H1 (cell line): ENCODE results near the gene ACTN4. TPM values are rescaled to one million over a fixed set of nuclear protein-coding genes. Genes with fewer than 3 reads are reported as not detected.

ENCODE experiments used
- CTCF ChIA-PET: fragments of 300-600 bp; sonication (Branson Sonifier 250); formaldehyde crosslinking; loops from one replicate; lab custom pipeline; 2021; ENCODE audit not compliant: partially characterized antibody; lab: Charles Lee
- POLR2A ChIA-PET: fragments of 300-600 bp; sonication (Branson Sonifier 250); formaldehyde crosslinking; loops from one replicate; lab custom pipeline; 2021; ENCODE audit warnings: inconsistent platforms; ENCODE audit not compliant: partially characterized antibody; lab: Charles Lee
- DNase-seq, 2 experiments: peaks; one replicate each; pipeline versions ENCODE4 v3.0.0 to v3.0.0-alpha.2; 2010 to 2022; ENCODE audit warnings: low spot score in 2 of 2, low read depth in 1 of 2, mixed read lengths in 1 of 2
- FAIRE-seq: peaks from 2 replicates; lab custom pipeline; 2011; peaks lifted over from hg19 to GRCh38; lab: Jason Lieb, UNC
- H2AFZ ChIP-seq: 2 replicates; pipeline ENCODE4 v1.8.1; 2012; ENCODE audit warnings: low read length, inconsistent platforms
- H2AK5ac ChIP-seq: 2 replicates; pipeline ENCODE4 v1.6.1; 2013; ENCODE audit warnings: low read depth, low read length
- H2BK120ac ChIP-seq: replicated peaks from 2 replicates; pipeline ENCODE3; 2013; ENCODE audit warnings: low read depth, low read length, inconsistent platforms
- H2BK12ac ChIP-seq: 2 replicates; pipeline ENCODE4 v1.6.1; 2013; ENCODE audit warnings: low read depth, low read length
- H2BK15ac ChIP-seq: 2 replicates; pipeline ENCODE4 v1.6.1; 2013; ENCODE audit warnings: low read length
- H2BK20ac ChIP-seq: 2 replicates; pipeline ENCODE4 v1.6.1; 2013; ENCODE audit warnings: low read length
- H2BK5ac ChIP-seq: 2 replicates; pipeline ENCODE4 v1.6.1; 2013; ENCODE audit warnings: low read depth, low read length
- H3K14ac ChIP-seq: 2 replicates; pipeline ENCODE4 v1.6.1; 2013; ENCODE audit warnings: inconsistent platforms; ENCODE audit not compliant: insufficient read length
- H3K18ac ChIP-seq: 2 replicates; pipeline ENCODE4 v1.6.1; 2013; ENCODE audit warnings: low read length; ENCODE audit errors: extremely low read depth
- H3K23ac ChIP-seq: 2 replicates; pipeline ENCODE4 v1.6.1; 2013; ENCODE audit warnings: inconsistent platforms; ENCODE audit not compliant: insufficient read length
- H3K23me2 ChIP-seq: 2 replicates; pipeline ENCODE4 v1.6.1; 2013; ENCODE audit warnings: low read depth, low read length
- H3K27ac ChIP-seq: 2 replicates; pipeline ENCODE4 v1.6.1; 2011; ENCODE audit warnings: low read depth, low read length, inconsistent platforms
- H3K27me3 ChIP-seq, 4 experiments: replicated peaks in 1 of 4; 1 replicate in 1 of 4; 2 replicates in 3 of 4; pipeline versions ENCODE4 v1.6.1 to v1.8.1; 2011 to 2013; ENCODE audit warnings: low read length in 3 of 4, mild to moderate bottlenecking in 3 of 4, inconsistent platforms in 2 of 4, mixed read lengths in 2 of 4, moderate library complexity in 1 of 4; ENCODE audit not compliant: control insufficient read depth in 3 of 4, insufficient read depth in 3 of 4; ENCODE audit errors: extremely low read depth in 1 of 4
- H3K36me3 ChIP-seq, 4 experiments: 2 replicates each; pipeline versions ENCODE4 v1.6.1 to v1.8.1; 2011 to 2013; ENCODE audit warnings: mild to moderate bottlenecking in 4 of 4, low read length in 3 of 4, moderate library complexity in 2 of 4, control low read depth in 1 of 4, inconsistent platforms in 1 of 4; ENCODE audit not compliant: insufficient read depth in 4 of 4, control insufficient read depth in 2 of 4
- H3K4ac ChIP-seq: replicated peaks from 2 replicates; pipeline ENCODE3; 2013; ENCODE audit warnings: low read length, low read depth, mixed read lengths, inconsistent platforms; ENCODE audit not compliant: insufficient read length
- H3K4me1 ChIP-seq, 4 experiments: replicated peaks in 1 of 4; 1 replicate in 1 of 4; 2 replicates in 3 of 4; pipeline versions ENCODE4 v1.6.1 to v1.8.1; 2011 to 2013; ENCODE audit warnings: low read length in 3 of 4, inconsistent platforms in 2 of 4, mixed read lengths in 1 of 4; ENCODE audit not compliant: insufficient read depth in 4 of 4, control insufficient read depth in 3 of 4
- H3K4me2 ChIP-seq, 2 experiments: 2 replicates each; pipeline versions ENCODE4 v1.6.1 to v1.8.1; 2011 to 2013; ENCODE audit warnings: low read depth in 2 of 2, low read length in 2 of 2, control low read depth in 1 of 2, inconsistent platforms in 1 of 2, mild to moderate bottlenecking in 1 of 2; ENCODE audit not compliant: insufficient read depth in 1 of 2
- H3K4me3 ChIP-seq, 4 experiments: fragments of 200-600, 300-600 bp in 1 of 4; sonication (generic), shearing (Covaris generic), sonication (Bioruptor Twin) in 1 of 4; 2 replicates each; pipeline versions ENCODE4 v1.5.1 to v1.8.1; 2011 to 2016; ENCODE audit warnings: low read length in 4 of 4, low read depth in 3 of 4, control low read depth in 2 of 4, inconsistent platforms in 2 of 4, mild to moderate bottlenecking in 2 of 4, mixed read lengths in 1 of 4, moderate library complexity in 1 of 4; ENCODE audit not compliant: insufficient read depth in 2 of 4; ENCODE audit errors: extremely low read depth in 1 of 4
- H3K56ac ChIP-seq: replicated peaks from 2 replicates; pipeline ENCODE3; 2013; ENCODE audit warnings: low read depth, mild to moderate bottlenecking, mixed read lengths, low read length, inconsistent platforms; ENCODE audit not compliant: insufficient read length
- H3K79me1 ChIP-seq: 2 replicates; pipeline ENCODE4 v1.6.1; 2013; ENCODE audit warnings: low read depth, low read length, control low read depth
- H3K79me2 ChIP-seq, 2 experiments: 2 replicates each; pipeline versions ENCODE4 v1.6.1 to v1.8.1; 2012 to 2013; ENCODE audit warnings: low read length in 2 of 2, mild to moderate bottlenecking in 2 of 2, inconsistent platforms in 1 of 2; ENCODE audit not compliant: insufficient read depth in 2 of 2, control insufficient read depth in 1 of 2
- H3K9ac ChIP-seq, 4 experiments: replicated peaks in 1 of 4; 1 replicate in 1 of 4; 2 replicates in 3 of 4; pipeline versions ENCODE4 v1.6.1 to v1.8.1; 2011 to 2013; ENCODE audit warnings: low read depth in 3 of 4, low read length in 3 of 4, control low read depth in 2 of 4, mild to moderate bottlenecking in 2 of 4, moderate library complexity in 2 of 4, inconsistent platforms in 1 of 4; ENCODE audit errors: extremely low read depth in 1 of 4
- H3K9me3 ChIP-seq, 2 experiments: 2 replicates each; pipeline versions ENCODE4 v1.6.1 to v1.8.1; 2012 to 2013; ENCODE audit warnings: mild to moderate bottlenecking in 2 of 2, moderate library complexity in 2 of 2, control low read depth in 1 of 2, inconsistent platforms in 1 of 2, low read depth in 1 of 2, low read length in 1 of 2, mixed read lengths in 1 of 2; ENCODE audit not compliant: insufficient read depth in 2 of 2
- H4K20me1 ChIP-seq, 2 experiments: replicated peaks in 1 of 2; 2 replicates each; pipeline versions ENCODE3 to v1.8.1; 2011 to 2013; ENCODE audit warnings: inconsistent platforms in 2 of 2, low read length in 2 of 2, mild to moderate bottlenecking in 1 of 2; ENCODE audit not compliant: insufficient read depth in 2 of 2, control insufficient read depth in 1 of 2
- H4K5ac ChIP-seq: 2 replicates; pipeline ENCODE4 v1.6.1; 2013; ENCODE audit warnings: low read length, low read depth, mixed read lengths, inconsistent platforms; ENCODE audit not compliant: insufficient read length
- H4K8ac ChIP-seq: 2 replicates; pipeline ENCODE4 v1.8.0; 2013; ENCODE audit warnings: mild to moderate bottlenecking, moderate library complexity, low read length, inconsistent platforms; ENCODE audit not compliant: insufficient read depth; ENCODE audit errors: extremely low read depth
- H4K91ac ChIP-seq: replicated peaks from 2 replicates; pipeline ENCODE3; 2013; ENCODE audit warnings: low read length, mixed read lengths, inconsistent platforms; ENCODE audit not compliant: insufficient read length
- ASH2L ChIP-seq: fragments of 200-600, 300-600 bp; sonication (generic); IDR thresholded peaks from one replicate; pipeline ENCODE4 v1.7.1; 2017; ENCODE audit warnings: low read length
- ATF3 ChIP-seq: IDR thresholded peaks from 2 replicates; pipeline ENCODE4 v1.6.1; 2011; ENCODE audit warnings: low read depth, mild to moderate bottlenecking, low read length; ENCODE audit not compliant: insufficient read depth
- E2F6 ChIP-seq: IDR thresholded peaks from 2 replicates; pipeline ENCODE4 v1.6.1; 2012; ENCODE audit warnings: inconsistent platforms
- HDAC6 ChIP-seq: IDR thresholded peaks from one replicate; pipeline ENCODE4 v1.7.1; 2012; ENCODE audit warnings: low read depth, mild to moderate bottlenecking, inconsistent platforms, low read length, moderate library complexity
- JUN ChIP-seq: IDR thresholded peaks from 2 replicates; pipeline ENCODE4 v1.6.1; 2011; ENCODE audit warnings: low read depth, mild to moderate bottlenecking, improper control_type of control experiment, low read length
- NRF1 ChIP-seq: IDR thresholded peaks from 2 replicates; pipeline ENCODE4 v1.6.1; 2011; ENCODE audit warnings: mild to moderate bottlenecking, low read depth, low read length, improper control_type of control experiment
- POLR2A ChIP-seq, 2 experiments: IDR thresholded peaks; 1 replicate in 1 of 2; 2 replicates in 1 of 2; pipeline ENCODE4 v1.6.1; 2011; ENCODE audit warnings: low read depth in 2 of 2, low read length in 2 of 2, mild to moderate bottlenecking in 2 of 2; ENCODE audit errors: control extremely low read depth in 1 of 2
- POLR2AphosphoS5 ChIP-seq: IDR thresholded peaks from 2 replicates; pipeline ENCODE4 v1.6.1; 2011; ENCODE audit warnings: low read depth, low read length
- SAP30 ChIP-seq: fragments of 300-600 bp; sonication (generic); IDR thresholded peaks from 2 replicates; pipeline ENCODE4 v1.7.1; 2012; ENCODE audit warnings: low read length, moderate library complexity, mild to moderate bottlenecking, inconsistent platforms; ENCODE audit not compliant: insufficient read depth, insufficient replicate concordance
- TBP ChIP-seq: IDR thresholded peaks from 2 replicates; pipeline ENCODE4 v1.6.1; 2011; ENCODE audit warnings: low read depth, low read length, improper control_type of control experiment
- WGBS, 2 experiments: shearing (Covaris generic) in 1 of 2; methylation state at CpG; one replicate each; pipeline versions ENCODE4 v1.1.6 to v1.1.7; 2013 to 2015; ENCODE audit warnings: low lambda C conversion rate in 2 of 2, mixed read lengths in 2 of 2, inconsistent platforms in 1 of 2, low coverage in 1 of 2, missing lambda C conversion rate in 1 of 2; ENCODE audit not compliant: insufficient replicate concordance in 2 of 2, insufficient coverage in 1 of 2, insufficient read length in 1 of 2; ENCODE audit errors: extremely low coverage in 1 of 2, missing lambda C conversion rate in 1 of 2; 5-methylcytosine and 5-hydroxymethylcytosine counted together
- polyA plus RNA-seq, 7 experiments: library from polyadenylated mRNA; depleted of rRNA in 3 of 7; stranded (reverse) in 5 of 7; unstranded in 2 of 7; fragments of >200 nt in 5 of 7; fragments of 200-250 nt in 2 of 7; gene quantifications; 1 replicate in 5 of 7; 2 replicates in 1 of 7; 4 replicates in 1 of 7; pipeline versions ENCODE4 v1.2.1 to v1.2.3, GENCODE V29; 2011 to 2013; ENCODE audit warnings: missing spikeins in 2 of 7, mixed read lengths in 2 of 7
- total RNA-seq: library from RNA; stranded (reverse); fragmentation: NEBNext Ultra II Directional; extraction: Animal tissue kit (Norgen Biotek cat#: 25700); gene quantifications from 2 replicates; pipeline ENCODE4 v1.2.1, GENCODE V29; 2021

The ACTN4 gene
- total and polyA plus RNA-seq, 2 of the 8 experiments (the other 6 are each of a cell fraction or from before 2014, with no cell fraction given) = 211 to 520 TPM

- WGBS, 2 experiments = 74% methylated on average over 5 of the region's 5 CpGs; no CpG with 5 or more reads in 1 of the 2 experiments
- H3K23me2 ChIP-seq = no peaks in the 10 kb centered on the region; the same call in 1 of the 2 replicates
- H3K4me2 ChIP-seq = peak overlapping the region in 1 of 2 experiments; percentile 62; a peak in 2 of 4 replicates
- H2BK12ac ChIP-seq = no peak overlapping the region
- H3K79me2 ChIP-seq = peaks cover 39 to 100% of the 10 kb centered on the region in 2 experiments
- peaks cover 16% of the 10 kb centered on the region for H3K79me1 ChIP-seq
- no peak overlapping the region for H3K4ac ChIP-seq
- CTCF ChIA-PET = no interaction called here
- no peak overlapping the region for H3K9ac ChIP-seq
- no peak overlapping the region for H3K18ac ChIP-seq
- no peak overlapping the region for H4K91ac ChIP-seq
- TF ChIP-seq TBP (no peak), POLR2A (IDR thresholded peaks at IDR 0.05; ENCODE audit: control extremely low read depth in 1 of 2, low read depth in 2 of 2, low read length in 2 of 2) (peak in 1 of 2 experiments; percentile 43; a peak in 1 of 3 replicates), ATF3 (no peak), HDAC6 (no peak), ASH2L (no peak), JUN (no peak), POLR2AphosphoS5 (0 out of 2 replicates have a peak, but pooled peaks have one; percentile 30), NRF1 (no peak), SAP30 (no peak), E2F6 (no peak)
- no peaks in the 10 kb centered on the region for H3K9me3 ChIP-seq
- no peak overlapping the region for H4K5ac ChIP-seq
- H3K4me3 ChIP-seq = peak overlapping the region in 1 of 4 experiments; percentile 22; a peak in 1 of 8 replicates
- POLR2A ChIA-PET = interaction anchor here (17.9 to 21.5 kb wide), 2 partner anchors 9 to 30 kb away, joined by 374 to 495 read pairs; no protein-coding TSS in a partner anchor
- H3K4me1 ChIP-seq = peaks cover 12 to 29% (median 25%) of the 10 kb centered on the region in 4 experiments
- FAIRE-seq (no peak), DNase-seq (no peak)
- H3K56ac ChIP-seq = no peak overlapping the region
- H3K27me3 ChIP-seq = no peaks in the 10 kb centered on the region
- peaks cover 0 to 4% (median 0%) of the 10 kb centered on the region in 4 experiments; a peak in 1 of 8 replicates for H3K36me3 ChIP-seq
- no peak overlapping the region for H2BK5ac ChIP-seq
- no peak overlapping the region for H3K23ac ChIP-seq
- H2AK5ac ChIP-seq = no peak overlapping the region
- no peak overlapping the region for H3K27ac ChIP-seq
- no peak overlapping the region for H2BK15ac ChIP-seq
- no peak overlapping the region for H3K14ac ChIP-seq
- H2AFZ ChIP-seq = no peak overlapping the region
- H4K20me1 ChIP-seq = peaks cover 21 to 43% of the 10 kb centered on the region in 2 experiments
- no peak overlapping the region for H2BK120ac ChIP-seq
- no peak overlapping the region for H2BK20ac ChIP-seq
- no peak overlapping the region for H4K8ac ChIP-seq
Observed at GRCh38 chr19:38655148-38655824, 7.8 kb downstream of the ACTN4 start.
